GM12878 (cell line): ENCODE measurements around the gene ADAMTSL1. TPM values are rescaled to one million over a fixed set of nuclear protein-coding genes. Genes with fewer than 3 reads are reported as not detected.
A peak's percentile ranks its signal among the peaks of the same experiment; 100 is the strongest.

Source experiments
- ATAC-seq: fragments of 200-7000 bp; cut with Tn5 transposase; 3 replicates; pipeline ENCODE4 v1.9.1; 2020; ENCODE audit warnings: mild to moderate bottlenecking, moderate library complexity
- BruUV-seq: library from RNA; stranded (reverse); fragments of 400-500 nt; replicated peaks from 2 replicates; lab custom pipeline; 2021; lab: Mats Ljungman, UMichigan
- CTCF ChIA-PET: fragments of 300-600 bp; sonication (Branson Sonifier 250); formaldehyde crosslinking; extraction: SDS; loops from one replicate; lab custom pipeline; 2021; ENCODE audit warnings: inconsistent platforms; lab: Yijun Ruan, JAX
- POLR2A ChIA-PET: fragments of 350-600 bp; formaldehyde crosslinking; extraction: SDS; loops from one replicate; lab custom pipeline; 2021; ENCODE audit warnings: inconsistent platforms; lab: Charles Lee
- RAD21 ChIA-PET: fragments of 300-600 bp; sonication (Branson Sonifier 250); formaldehyde crosslinking; loops from one replicate; lab custom pipeline; 2023; ENCODE audit warnings: antibody characterized with exemption; ENCODE audit not compliant: unreplicated experiment; lab: Charles Lee
- SMC1A ChIA-PET: fragments of 300-600 bp; sonication (Branson Sonifier 250); formaldehyde crosslinking; loops from one replicate; lab custom pipeline; 2023; ENCODE audit not compliant: unreplicated experiment, uncharacterized antibody; lab: Charles Lee
- DNase-seq: peaks from one replicate; pipeline ENCODE4 v3.0.0-alpha.2; 2011; ENCODE audit warnings: low read depth, low spot score
- FAIRE-seq: peaks from 3 replicates; lab custom pipeline; 2011; peaks lifted over from hg19 to GRCh38; lab: Jason Lieb, UNC
- H2AFZ ChIP-seq: 2 replicates; pipeline ENCODE4 v1.6.0; 2011; ENCODE audit warnings: low read depth, low read length, control low read depth; ENCODE audit not compliant: control insufficient read depth
- H3K27ac ChIP-seq: 2 replicates; pipeline ENCODE4 v1.5.1; 2011; ENCODE audit warnings: control low read depth; ENCODE audit not compliant: control insufficient read depth, insufficient read depth
- H3K27me3 ChIP-seq, 2 experiments: replicated peaks in 1 of 2; 2 replicates each; pipeline versions ENCODE4 v1.6.0 to v1.6.1; 2011; ENCODE audit warnings: low read length in 1 of 2; ENCODE audit not compliant: control insufficient read depth in 2 of 2, insufficient read depth in 2 of 2
- H3K36me3 ChIP-seq, 2 experiments: 2 replicates each; pipeline ENCODE4 v1.5.1; 2011; ENCODE audit warnings: low read length in 1 of 2; ENCODE audit not compliant: control insufficient read depth in 2 of 2, insufficient read depth in 2 of 2
- H3K4me1 ChIP-seq: 2 replicates; pipeline ENCODE4 v1.6.1; 2011; ENCODE audit warnings: mild to moderate bottlenecking, low read length, moderate library complexity, mixed read lengths; ENCODE audit not compliant: control insufficient read depth, insufficient read depth
- H3K4me2 ChIP-seq: 2 replicates; pipeline ENCODE4 v1.6.0; 2011; ENCODE audit warnings: control low read depth; ENCODE audit not compliant: control insufficient read depth, insufficient read depth
- H3K4me3 ChIP-seq: fragments of 200-600 bp; sonication (generic); 2 replicates; pipeline ENCODE4 v1.5.1; 2016
- H3K79me2 ChIP-seq: 2 replicates; pipeline ENCODE4 v1.6.0; 2011; ENCODE audit warnings: low read length; ENCODE audit not compliant: control insufficient read depth, insufficient read depth
- H3K9ac ChIP-seq: 2 replicates; pipeline ENCODE4 v1.8.0; 2011; ENCODE audit warnings: low read length, control low read depth, mixed read lengths; ENCODE audit not compliant: control insufficient read depth, insufficient read depth
- H3K9me3 ChIP-seq: replicated peaks from 3 replicates; pipeline ENCODE4 v1.5.1; 2011; ENCODE audit warnings: mild to moderate bottlenecking, low read length; ENCODE audit not compliant: control insufficient read depth, insufficient read depth
- H4K20me1 ChIP-seq: 2 replicates; pipeline ENCODE4 v1.6.0; 2011; ENCODE audit not compliant: control insufficient read depth, insufficient read depth
- EP300 ChIP-seq, 2 experiments: fragments of 150-350 bp in 1 of 2; IDR thresholded peaks; 2 replicates each; pipeline ENCODE4 v1.6.1; 2011 to 2012; ENCODE audit warnings: low read depth in 2 of 2, low read length in 2 of 2, borderline replicate concordance in 1 of 2, improper control_type of control experiment in 1 of 2, inconsistent platforms in 1 of 2; ENCODE audit not compliant: control insufficient read depth in 1 of 2
- HCFC1 ChIP-seq: fragments of 150-350 bp; IDR thresholded peaks from 2 replicates; pipeline ENCODE4 v1.6.1; 2014; ENCODE audit warnings: low read length
- IKZF1 ChIP-seq: fragments of 450-650 bp; conservative IDR thresholded peaks from 2 replicates; pipeline ENCODE4 v1.6.1; 2017; ENCODE audit warnings: antibody characterized with exemption, mild to moderate bottlenecking
- NBN ChIP-seq: fragments of 450-650 bp; IDR thresholded peaks from 2 replicates; pipeline ENCODE4 v1.6.1; 2016
- POLR2AphosphoS2 ChIP-seq: IDR thresholded peaks from 2 replicates; pipeline ENCODE4 v1.6.1; 2011; ENCODE audit warnings: low read depth, mild to moderate bottlenecking, low read length, improper control_type of control experiment, moderate library complexity
- SP1 ChIP-seq: IDR thresholded peaks from one replicate; pipeline ENCODE4 v1.6.1; 2011; ENCODE audit warnings: low read depth, low read length
- WRNIP1 ChIP-seq: IDR thresholded peaks from 2 replicates; pipeline ENCODE4 v1.6.1; 2011; ENCODE audit warnings: low read depth, low read length, improper control_type of control experiment, borderline replicate concordance
- YY1 ChIP-seq: IDR thresholded peaks from 2 replicates; pipeline ENCODE4 v1.6.1; 2011; ENCODE audit warnings: low read depth, mild to moderate bottlenecking, low read length
- WGBS: methylation state at CpG from one replicate; pipeline ENCODE4 v1.1.6; 2016; ENCODE audit warnings: low lambda C conversion rate; ENCODE audit not compliant: insufficient replicate concordance, insufficient coverage; ENCODE audit errors: missing lambda C conversion rate; 5-methylcytosine and 5-hydroxymethylcytosine counted together
- in situ Hi-C: fragments of 300-500 bp; cut with MboI; formaldehyde crosslinking; loops from 9 replicates; pipeline ENCODE4 v1.14.3; 2018; ENCODE audit warnings: mixed read lengths
- intact Hi-C: fragments of 100-400 bp; cut with micrococcal nuclease; formaldehyde crosslinking; loops from one replicate; pipeline ENCODE4 v1.14.2; 2022; ENCODE audit not compliant: unreplicated experiment
- polyA plus RNA-seq, 11 experiments: library from polyadenylated mRNA; depleted of rRNA in 4 of 11; unstranded in 6 of 11; stranded (reverse) in 5 of 11; fragments of >200 nt; fragmentation: Nextera tagmentation in 4 of 11; fragmentation: Illumina TruSeq in 1 of 11; extraction: Ambion mirVana in 4 of 11; extraction: Trizol in 1 of 11; gene quantifications; 1 replicate in 1 of 11; 2 replicates in 10 of 11; pipeline versions ENCODE4 v1.2.1 to v1.2.3, GENCODE V29; 2011 to 2016; ENCODE audit warnings: inconsistent platforms in 2 of 11, missing spikeins in 2 of 11, low read depth in 1 of 11
- total RNA-seq, 4 experiments: library from RNA; depleted of rRNA in 3 of 4; stranded (reverse); fragments of >200 nt in 3 of 4; fragmentation: Illumina TruSeq in 1 of 4; extraction: Trizol in 1 of 4; gene quantifications; 2 replicates each; pipeline versions ENCODE4 v1.2.1 to v1.2.3, GENCODE V29; 2013 to 2021
- TF ChIP-seq, protein P1 (sequence below), 3 experiments: IDR thresholded peaks in 2 of 3; conservative IDR thresholded peaks in 1 of 3; 2 replicates each; pipeline ENCODE4 v1.5.1; 2011; ENCODE audit warnings: low read depth in 3 of 3, low read length in 3 of 3, mild to moderate bottlenecking in 3 of 3, control low read depth in 2 of 3, moderate library complexity in 2 of 3, inconsistent platforms in 1 of 3, mixed read lengths in 1 of 3; ENCODE audit not compliant: control insufficient read depth in 2 of 3, insufficient read depth in 1 of 3; ENCODE audit errors: extremely low read depth in 1 of 3
- TF ChIP-seq, protein P2 (sequence below): fragments of 450-650 bp; IDR thresholded peaks from 2 replicates; pipeline ENCODE4 v1.6.1; 2017; ENCODE audit warnings: mild to moderate bottlenecking, low read depth, inconsistent platforms; ENCODE audit not compliant: poor library complexity, severe bottlenecking

The ADAMTSL1 gene
- total and polyA plus RNA-seq, 10 of the 15 experiments (the other 5 are each of a cell fraction or from before 2014, with no cell fraction given) = 0.01 to 0.10 (median 0.07) TPM; not detected in 6

DNA sequence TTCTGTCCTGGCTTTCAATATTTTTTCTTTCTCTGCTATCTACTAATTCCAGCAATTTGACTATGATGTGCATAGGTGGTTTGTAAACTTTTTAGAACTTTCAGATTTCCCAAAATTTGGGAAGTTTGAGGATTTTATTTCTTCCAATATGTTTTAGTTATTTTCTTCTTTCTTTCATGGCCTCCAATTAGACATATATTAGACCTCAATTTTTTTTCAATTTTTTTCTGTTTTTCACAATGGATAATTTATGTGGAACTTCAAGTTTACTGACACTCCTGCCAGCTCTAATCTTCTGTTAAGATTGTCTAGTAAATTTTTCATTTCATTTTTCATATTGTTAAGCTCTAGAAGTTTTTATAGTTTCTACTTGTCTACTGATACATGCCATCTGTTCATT is 395.8 kb downstream of the ADAMTSL1 start (continued):
- TF ChIP-seq, protein P1, sequence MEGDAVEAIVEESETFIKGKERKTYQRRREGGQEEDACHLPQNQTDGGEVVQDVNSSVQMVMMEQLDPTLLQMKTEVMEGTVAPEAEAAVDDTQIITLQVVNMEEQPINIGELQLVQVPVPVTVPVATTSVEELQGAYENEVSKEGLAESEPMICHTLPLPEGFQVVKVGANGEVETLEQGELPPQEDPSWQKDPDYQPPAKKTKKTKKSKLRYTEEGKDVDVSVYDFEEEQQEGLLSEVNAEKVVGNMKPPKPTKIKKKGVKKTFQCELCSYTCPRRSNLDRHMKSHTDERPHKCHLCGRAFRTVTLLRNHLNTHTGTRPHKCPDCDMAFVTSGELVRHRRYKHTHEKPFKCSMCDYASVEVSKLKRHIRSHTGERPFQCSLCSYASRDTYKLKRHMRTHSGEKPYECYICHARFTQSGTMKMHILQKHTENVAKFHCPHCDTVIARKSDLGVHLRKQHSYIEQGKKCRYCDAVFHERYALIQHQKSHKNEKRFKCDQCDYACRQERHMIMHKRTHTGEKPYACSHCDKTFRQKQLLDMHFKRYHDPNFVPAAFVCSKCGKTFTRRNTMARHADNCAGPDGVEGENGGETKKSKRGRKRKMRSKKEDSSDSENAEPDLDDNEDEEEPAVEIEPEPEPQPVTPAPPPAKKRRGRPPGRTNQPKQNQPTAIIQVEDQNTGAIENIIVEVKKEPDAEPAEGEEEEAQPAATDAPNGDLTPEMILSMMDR (IDR thresholded peaks at IDR 0.05 in 2 of 3, conservative IDR thresholded peaks at IDR 0.05 in 1 of 3; ENCODE audit: control insufficient read depth in 2 of 3, extremely low read depth in 1 of 3, insufficient read depth in 1 of 3, low read depth in 3 of 3, low read length in 3 of 3) = no peak
- TF ChIP-seq EP300 (IDR thresholded peaks at IDR 0.05; ENCODE audit: borderline replicate concordance in 1 of 2, control insufficient read depth in 1 of 2, low read depth in 2 of 2, low read length in 2 of 2) (no peak), IKZF1 (no peak), SP1 (no peak), HCFC1 (no peak), NBN (no peak)

DNA sequence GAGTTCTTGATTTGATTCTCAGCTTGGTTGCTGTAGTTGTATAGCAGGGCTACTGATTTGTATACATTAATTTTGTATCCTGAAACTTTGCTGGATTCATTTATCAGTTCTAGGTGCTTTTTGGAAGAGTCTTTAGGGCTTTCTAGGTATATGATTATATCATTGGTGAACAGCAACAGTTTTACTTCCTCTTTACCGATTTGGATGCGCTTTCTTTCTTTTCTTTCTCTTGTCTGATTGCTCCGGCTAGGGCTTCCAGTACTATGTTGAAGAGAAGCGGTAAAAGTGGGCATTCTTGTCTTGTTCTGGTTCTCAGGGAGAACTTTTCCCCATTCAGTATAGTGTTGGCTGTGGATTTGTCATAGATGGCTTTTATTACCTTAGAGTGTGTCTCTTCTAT is 400.1 kb downstream of the ADAMTSL1 start:
- no peak overlapping the region for H3K9ac ChIP-seq
- H2AFZ ChIP-seq = no peak overlapping the region
- CTCF ChIA-PET = no interaction called here
- no peak for DNase-seq
- SMC1A ChIA-PET = no interaction called here
- no TSS peak for BruUV-seq
- RAD21 ChIA-PET = interaction anchor here (1.5 kb wide), 1 partner anchor 152 kb away, joined by 4 read pairs; no protein-coding TSS in a partner anchor
- peaks cover 13% of the 10 kb centered on the region for H3K4me1 ChIP-seq
- no peak overlapping the region for H3K4me2 ChIP-seq
- no peak overlapping the region for H3K4me3 ChIP-seq
- FAIRE-seq = peak; percentile 57
- intact Hi-C loops (no loop called here), in situ Hi-C loops (no loop called here)
- no peaks in the 10 kb centered on the region for H3K27me3 ChIP-seq
- no peaks in the 10 kb centered on the region for H3K36me3 ChIP-seq
- no peaks in the 10 kb centered on the region for H4K20me1 ChIP-seq
- peak; percentile 82 for ATAC-seq
- POLR2A ChIA-PET = no interaction called here
- H3K27ac ChIP-seq = no peak overlapping the region
- no peaks in the 10 kb centered on the region for H3K79me2 ChIP-seq
- WGBS = 43% methylated on average over 4 of the region's 4 CpGs
- TF ChIP-seq WRNIP1 = no peak
- TF ChIP-seq SP1 = no peak
- TF ChIP-seq, protein P2, sequence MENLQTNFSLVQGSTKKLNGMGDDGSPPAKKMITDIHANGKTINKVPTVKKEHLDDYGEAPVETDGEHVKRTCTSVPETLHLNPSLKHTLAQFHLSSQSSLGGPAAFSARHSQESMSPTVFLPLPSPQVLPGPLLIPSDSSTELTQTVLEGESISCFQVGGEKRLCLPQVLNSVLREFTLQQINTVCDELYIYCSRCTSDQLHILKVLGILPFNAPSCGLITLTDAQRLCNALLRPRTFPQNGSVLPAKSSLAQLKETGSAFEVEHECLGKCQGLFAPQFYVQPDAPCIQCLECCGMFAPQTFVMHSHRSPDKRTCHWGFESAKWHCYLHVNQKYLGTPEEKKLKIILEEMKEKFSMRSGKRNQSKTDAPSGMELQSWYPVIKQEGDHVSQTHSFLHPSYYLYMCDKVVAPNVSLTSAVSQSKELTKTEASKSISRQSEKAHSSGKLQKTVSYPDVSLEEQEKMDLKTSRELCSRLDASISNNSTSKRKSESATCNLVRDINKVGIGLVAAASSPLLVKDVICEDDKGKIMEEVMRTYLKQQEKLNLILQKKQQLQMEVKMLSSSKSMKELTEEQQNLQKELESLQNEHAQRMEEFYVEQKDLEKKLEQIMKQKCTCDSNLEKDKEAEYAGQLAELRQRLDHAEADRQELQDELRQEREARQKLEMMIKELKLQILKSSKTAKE = no peak
- TF ChIP-seq POLR2AphosphoS2 = no peak
- no peak for TF ChIP-seq YY1
- no peaks in the 10 kb centered on the region; the same call in 2 of the 3 replicates for H3K9me3 ChIP-seq
